Ectodermal cell (in vitro differentiated cells): ENCODE measurements around the gene MAFG.

Source experiments
- H3K27ac ChIP-seq: 2 replicates; pipeline ENCODE4 v1.7.0; 2013; ENCODE audit warnings: mild to moderate bottlenecking, low read depth, low read length; ENCODE audit not compliant: insufficient read depth, poor library complexity, severe bottlenecking
- H3K27me3 ChIP-seq: 2 replicates; pipeline ENCODE4 v1.7.0; 2013; ENCODE audit warnings: mild to moderate bottlenecking, low read length; ENCODE audit not compliant: insufficient read depth, control insufficient read depth, poor library complexity, severe bottlenecking
- H3K36me3 ChIP-seq: one replicate; pipeline ENCODE4 v1.7.0; 2013; ENCODE audit warnings: low read length; ENCODE audit not compliant: control insufficient read depth, insufficient read depth
- H3K4me1 ChIP-seq: one replicate; pipeline ENCODE4 v1.7.0; 2013; ENCODE audit warnings: low read length; ENCODE audit not compliant: control insufficient read depth, insufficient read depth
- H3K4me3 ChIP-seq: 2 replicates; pipeline ENCODE4 v1.7.0; 2013; ENCODE audit warnings: low read depth, low read length, control low read depth; ENCODE audit not compliant: insufficient read depth
- H3K9me3 ChIP-seq: 2 replicates; pipeline ENCODE4 v1.7.0; 2013; ENCODE audit warnings: mild to moderate bottlenecking, low read length, moderate library complexity; ENCODE audit not compliant: control insufficient read depth
- WGBS, 2 experiments: methylation state at CpG; one replicate each; pipeline ENCODE4 v1.1.7; 2013; ENCODE audit warnings: missing lambda C conversion rate in 2 of 2; 5-methylcytosine and 5-hydroxymethylcytosine counted together

MAFG gene

GRCh38 chr17:81934850-81935708, 7.5 kb upstream of the MAFG start:
- peaks cover 5% of the 10 kb centered on the region for H3K27me3 ChIP-seq
- WGBS, 2 experiments, result 95 to 97% methylated on average over 38 of the region's 38 CpGs
- H3K4me1 ChIP-seq, result no peaks in the 10 kb centered on the region
- peaks cover 4% of the 10 kb centered on the region for H3K36me3 ChIP-seq
- H3K4me3 ChIP-seq, result no peak overlapping the region
- H3K9me3 ChIP-seq, result no peaks in the 10 kb centered on the region
- H3K27ac ChIP-seq, result no peak overlapping the region

DNA sequence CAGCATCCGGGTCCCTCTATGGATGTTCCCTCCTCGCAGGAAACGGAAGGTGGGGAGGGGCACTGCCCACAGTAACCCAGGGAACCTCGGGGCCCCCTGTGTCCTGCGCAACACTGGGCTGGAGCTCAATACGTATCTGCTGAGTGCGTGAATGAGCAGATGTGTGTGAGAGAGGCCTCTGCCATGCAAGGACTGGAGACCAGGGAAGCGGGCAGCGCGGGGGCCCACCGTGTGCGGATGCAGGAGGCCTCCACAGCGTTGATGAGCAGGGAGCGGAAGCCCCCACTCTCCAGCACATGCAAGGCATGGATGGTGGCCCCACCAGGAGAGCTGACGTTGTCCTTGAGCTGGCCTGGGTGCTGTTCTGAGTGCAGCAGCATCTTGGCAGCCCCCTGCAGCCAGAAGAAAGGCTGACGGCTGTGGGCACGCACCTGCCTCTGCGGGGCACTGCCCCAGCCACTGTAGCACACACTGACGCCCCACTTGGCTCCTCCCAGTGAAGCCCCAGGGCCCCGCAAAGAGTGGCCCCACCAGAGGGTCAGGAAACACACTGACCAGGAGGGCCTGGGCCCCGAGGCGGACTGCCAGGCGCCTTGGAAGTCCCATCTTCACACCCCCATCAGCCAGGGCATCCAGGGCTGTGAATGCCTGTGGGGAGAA, 6.7 kb upstream of the MAFG start:
- no peak overlapping the region for H3K4me3 ChIP-seq
- H3K4me1 ChIP-seq, result no peaks in the 10 kb centered on the region
- H3K9me3 ChIP-seq, result no peaks in the 10 kb centered on the region
- H3K27ac ChIP-seq, result no peak overlapping the region
- 95% methylated on average over 23 of the region's 23 CpGs for WGBS, 2 experiments
- H3K27me3 ChIP-seq, result peaks cover 9% of the 10 kb centered on the region
- H3K36me3 ChIP-seq, result peaks cover 4% of the 10 kb centered on the region

DNA sequence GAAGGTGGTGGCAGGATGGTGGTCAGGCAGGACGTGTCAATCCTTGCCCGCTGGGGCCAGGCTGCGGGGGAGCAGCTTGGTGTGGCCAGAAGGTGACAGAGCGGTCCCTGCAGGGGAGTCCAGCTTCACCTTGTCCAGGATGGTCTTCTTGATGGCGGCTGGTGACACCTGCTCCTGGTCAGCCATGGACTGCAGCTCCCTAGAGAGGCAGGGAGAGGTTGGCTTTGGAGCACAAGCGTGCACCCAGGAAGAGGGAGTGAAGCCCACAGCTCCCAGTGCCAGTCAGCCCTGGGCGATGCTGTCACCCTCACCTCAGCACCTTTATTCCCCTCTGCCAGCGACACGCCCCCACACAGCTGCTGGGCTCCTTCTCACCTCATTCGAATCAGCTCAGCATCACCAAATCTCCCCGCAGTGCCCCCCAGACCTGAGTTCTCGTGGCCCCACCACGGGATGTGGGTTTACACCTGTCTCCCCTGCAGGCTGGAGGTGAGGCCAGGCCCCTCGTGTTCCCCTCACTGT, 5.7 kb upstream of the MAFG start:
- WGBS, 2 experiments, result 93 to 95% methylated on average over 14 of the region's 14 CpGs
- H3K27me3 ChIP-seq, result peaks cover 18% of the 10 kb centered on the region

DNA sequence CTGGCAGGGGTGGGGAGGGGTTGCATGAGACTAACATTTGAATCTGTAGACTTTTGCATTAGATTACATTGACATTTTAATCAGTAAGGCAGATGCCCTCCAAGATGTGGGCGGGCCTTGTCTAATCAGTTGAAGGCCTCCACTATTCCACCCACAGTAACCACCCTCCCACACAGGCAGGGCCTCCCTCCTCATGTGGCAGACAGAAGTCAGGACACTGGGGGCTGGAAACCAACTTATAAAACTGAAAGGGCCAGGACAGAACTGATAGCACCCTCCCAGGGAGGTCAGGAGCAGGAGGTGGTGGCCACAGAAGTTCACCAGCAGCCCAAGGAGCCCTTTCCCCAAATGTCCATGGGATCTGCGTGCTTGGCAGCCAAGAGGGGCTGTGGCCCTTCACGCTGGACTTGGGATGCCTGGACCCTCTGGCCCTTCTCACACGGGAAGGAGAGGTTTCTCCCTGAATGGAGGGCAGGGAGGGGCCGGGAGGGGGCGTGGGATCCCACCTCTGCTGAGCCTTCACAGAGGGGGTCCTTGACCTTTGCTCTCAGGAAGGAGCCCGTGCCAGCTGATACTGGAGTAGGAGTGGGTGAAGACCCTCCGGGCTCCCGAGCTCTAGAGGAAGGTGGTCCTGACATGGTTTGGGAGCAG, 4.9 kb upstream of the MAFG start:
- 93 to 94% methylated on average over 9 of the region's 9 CpGs for WGBS, 2 experiments
- no peak overlapping the region for H3K4me3 ChIP-seq
- H3K36me3 ChIP-seq, result peaks cover 4% of the 10 kb centered on the region
- H3K9me3 ChIP-seq, result no peaks in the 10 kb centered on the region
- no peak overlapping the region for H3K27ac ChIP-seq
- H3K27me3 ChIP-seq, result peaks cover 17% of the 10 kb centered on the region
- H3K4me1 ChIP-seq, result peaks cover 6% of the 10 kb centered on the region

More for the DNA sequence above, 5.7 kb upstream of the MAFG start:
- Histone ChIP-seq H3K9me3 (no peaks in the 10 kb centered on the region), H3K36me3 (peaks cover 4% of the 10 kb centered on the region), H3K27ac (no peak overlapping the region), H3K4me1 (peaks cover 6% of the 10 kb centered on the region), H3K4me3 (no peak overlapping the region)

- H3K27ac ChIP-seq, result no peak overlapping the region
- no peaks in the 10 kb centered on the region for H3K9me3 ChIP-seq
- no peak overlapping the region for H3K4me3 ChIP-seq
- 69 to 76% methylated on average over 15 of the region's 15 CpGs for WGBS, 2 experiments
- peaks cover 4% of the 10 kb centered on the region for H3K36me3 ChIP-seq
- peaks cover 17% of the 10 kb centered on the region for H3K27me3 ChIP-seq
- H3K4me1 ChIP-seq, result peaks cover 6% of the 10 kb centered on the region
Observed at GRCh38 chr17:81931557-81932332, 4.2 kb upstream of the MAFG start.

- Histone ChIP-seq H3K27ac (no peak overlapping the region), H3K36me3 (peaks cover 4% of the 10 kb centered on the region)
Observed at GRCh38 chr17:81931189-81931556, 3.6 kb upstream of the MAFG start.

GRCh38 chr17:81930142-81931125, 2.9 kb upstream of the MAFG start:
- Histone ChIP-seq H3K9me3 (no peaks in the 10 kb centered on the region), H3K36me3 (peaks cover 4% of the 10 kb centered on the region), H3K27me3 (peaks cover 17% of the 10 kb centered on the region), H3K27ac (no peak overlapping the region), H3K4me3 (no peak overlapping the region), H3K4me1 (peaks cover 13% of the 10 kb centered on the region)
- WGBS, 2 experiments, result 82 to 83% methylated on average over 20 of the region's 20 CpGs

More at GRCh38 chr17:81931189-81931556, 3.6 kb upstream of the MAFG start:
- peaks cover 12% of the 10 kb centered on the region for H3K4me1 ChIP-seq
- no peaks in the 10 kb centered on the region for H3K9me3 ChIP-seq
- H3K4me3 ChIP-seq, result no peak overlapping the region
- WGBS, 2 experiments, result 80 to 82% methylated on average over 13 of the region's 13 CpGs
- peaks cover 17% of the 10 kb centered on the region for H3K27me3 ChIP-seq

DNA sequence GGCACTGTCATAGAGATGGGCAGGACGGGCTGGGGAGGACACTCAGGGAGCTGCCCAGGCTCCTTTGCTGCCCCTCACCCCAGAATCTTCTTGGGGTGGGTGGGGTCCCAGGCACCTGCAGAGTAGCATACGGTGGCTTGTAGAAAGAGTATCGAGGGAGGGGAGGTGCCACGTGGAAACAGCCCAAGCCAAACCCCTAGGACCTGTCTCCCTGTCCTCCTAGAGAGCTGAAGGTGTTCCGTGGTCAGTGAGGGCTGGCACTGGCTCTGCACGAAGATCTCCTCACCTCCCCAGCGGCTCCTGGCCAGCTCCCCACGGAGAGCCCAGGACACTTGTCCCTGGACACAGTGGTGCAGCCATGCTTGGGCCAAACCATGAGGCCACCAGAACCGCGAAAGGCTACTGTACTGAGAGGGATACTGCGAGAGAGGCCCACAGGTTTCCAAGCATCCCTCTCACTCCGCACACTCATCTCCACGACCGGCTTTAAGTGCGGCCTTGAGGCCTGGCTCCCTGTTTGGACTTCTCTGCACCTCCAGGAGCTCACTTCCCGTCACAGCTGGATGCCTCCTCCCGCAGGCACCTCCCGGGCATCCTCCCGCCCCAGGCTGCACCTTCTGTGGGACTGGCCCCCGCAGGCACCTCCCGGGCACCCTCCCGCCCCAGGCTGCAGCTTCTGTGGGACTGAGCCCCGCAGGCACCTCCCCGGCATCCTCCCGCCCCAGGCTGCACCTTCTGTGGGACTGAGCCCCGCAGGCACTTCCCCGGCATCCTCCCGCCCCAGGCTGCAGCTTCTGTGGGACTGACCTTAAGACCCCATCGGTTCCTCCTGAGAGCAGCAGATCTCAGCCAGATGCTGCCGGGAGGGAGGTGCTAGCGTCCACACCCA, 2.0 kb upstream of the MAFG start:
- Histone ChIP-seq H3K36me3 (peaks cover 2% of the 10 kb centered on the region), H3K4me1 (peaks cover 19% of the 10 kb centered on the region), H3K27ac (no peak overlapping the region), H3K4me3 (no peak overlapping the region), H3K27me3 (peaks cover 17% of the 10 kb centered on the region), H3K9me3 (no peaks in the 10 kb centered on the region)
- 87 to 90% methylated on average over 31 of the region's 31 CpGs for WGBS, 2 experiments
